H1 (cell line): Measurements from ENCODE around the gene SGPP2. TPM values are rescaled to one million over a fixed set of nuclear protein-coding genes. Genes with fewer than 3 reads are reported as not detected.

Source experiments
- ASH2L ChIP-seq: fragments of 200-600, 300-600 bp; sonication (generic); IDR thresholded peaks from one replicate; pipeline ENCODE4 v1.7.1; 2017; ENCODE audit warnings: low read length
- BCL11A ChIP-seq, 2 experiments: IDR thresholded peaks; one replicate each; pipeline ENCODE4 v1.6.1; 2011; ENCODE audit warnings: low read depth in 2 of 2, low read length in 2 of 2, mild to moderate bottlenecking in 2 of 2
- HDAC6 ChIP-seq: IDR thresholded peaks from one replicate; pipeline ENCODE4 v1.7.1; 2012; ENCODE audit warnings: low read depth, mild to moderate bottlenecking, inconsistent platforms, low read length, moderate library complexity
- KDM4A ChIP-seq: IDR thresholded peaks from one replicate; pipeline ENCODE4 v1.7.1; 2012; ENCODE audit warnings: low read depth, mild to moderate bottlenecking, moderate library complexity, low read length, inconsistent platforms; ENCODE audit not compliant: severe bottlenecking
- NANOG ChIP-seq: IDR thresholded peaks from 2 replicates; pipeline ENCODE4 v1.6.1; 2011; ENCODE audit warnings: low read length, low read depth, mild to moderate bottlenecking, inconsistent platforms; ENCODE audit not compliant: insufficient read depth, poor library complexity, severe bottlenecking
- SAP30 ChIP-seq: fragments of 300-600 bp; sonication (generic); IDR thresholded peaks from 2 replicates; pipeline ENCODE4 v1.7.1; 2012; ENCODE audit warnings: low read length, moderate library complexity, mild to moderate bottlenecking, inconsistent platforms; ENCODE audit not compliant: insufficient read depth, insufficient replicate concordance
- polyA plus RNA-seq, 7 experiments: library from polyadenylated mRNA; depleted of rRNA in 3 of 7; stranded (reverse) in 5 of 7; unstranded in 2 of 7; fragments of >200 nt in 5 of 7; fragments of 200-250 nt in 2 of 7; gene quantifications; 1 replicate in 5 of 7; 2 replicates in 1 of 7; 4 replicates in 1 of 7; pipeline versions ENCODE4 v1.2.1 to v1.2.3, GENCODE V29; 2011 to 2013; ENCODE audit warnings: missing spikeins in 2 of 7, mixed read lengths in 2 of 7
- total RNA-seq: library from RNA; stranded (reverse); fragmentation: NEBNext Ultra II Directional; extraction: Animal tissue kit (Norgen Biotek cat#: 25700); gene quantifications from 2 replicates; pipeline ENCODE4 v1.2.1, GENCODE V29; 2021

The SGPP2 gene
- total and polyA plus RNA-seq, 2 of the 8 experiments (the other 6 are each of a cell fraction or from before 2014, with no cell fraction given), result 0.29 TPM; not detected in 1

- no peak for TF ChIP-seq SAP30
- no peak for TF ChIP-seq KDM4A
- TF ChIP-seq HDAC6, result no peak
- no peak for TF ChIP-seq NANOG
- no peak for TF ChIP-seq ASH2L
- no peak for TF ChIP-seq BCL11A (IDR thresholded peaks at IDR 0.05; ENCODE audit: low read depth in 2 of 2, low read length in 2 of 2)
Measured at GRCh38 chr2:222398446-222398885, 25.9 kb upstream of the SGPP2 start (continued).
